ENCODE results near the gene PDSS1.
A peak's percentile ranks its signal among the peaks of the same experiment; 100 is the strongest.
"Not testable (repeated sequence)": the region's sequence is repeated elsewhere in the genome, so short reads cannot be mapped to it uniquely, and the experiment has no call there.

The PDSS1 gene

GRCh38 chr10:26697163-26697921, at the start of gene PDSS1:
Gene PDSS1 (plus strand): TSS chr10:26697701. CDS start chr10:26697712, 11 bp downstream.
- peak; percentile 74 for DNase-seq

GRCh38 chr10:26648245-26648636, 49.3 kb upstream of the PDSS1 start:
- not testable (repeated sequence) for DNase-seq

GRCh38 chr10:26650406-26650805, 47.1 kb upstream of the PDSS1 start:
- DNase-seq, result no peak

- DNase-seq, result not testable (repeated sequence)
These were observed 46.0 kb upstream of the PDSS1 start for GRCh38 chr10:26651476-26651875.

GRCh38 chr10:26653004-26653403, 44.5 kb upstream of the PDSS1 start:
- no peak for DNase-seq

- no peak for DNase-seq
These were observed 41.8 kb upstream of the PDSS1 start for GRCh38 chr10:26655746-26656145.

- DNase-seq, result no peak
These were observed 34.6 kb upstream of the PDSS1 start for GRCh38 chr10:26662864-26663263.

- DNase-seq, result no peak
These were observed 32.1 kb upstream of the PDSS1 start for GRCh38 chr10:26665080-26666048.

GRCh38 chr10:26675873-26676257, 21.6 kb upstream of the PDSS1 start:
- DNase-seq, result no peak

GRCh38 chr10:26679588-26679987, 17.9 kb upstream of the PDSS1 start:
- no peak for DNase-seq

GRCh38 chr10:26681076-26681475, 16.4 kb upstream of the PDSS1 start:
- no peak for DNase-seq

- DNase-seq, result not testable (repeated sequence)
These were observed 15.5 kb upstream of the PDSS1 start for GRCh38 chr10:26681971-26682370.

GRCh38 chr10:26682931-26683330, 14.6 kb upstream of the PDSS1 start:
- DNase-seq, result no peak

- DNase-seq, result peak; percentile 17
These were observed 12.7 kb upstream of the PDSS1 start for GRCh38 chr10:26684667-26685264.

GRCh38 chr10:26685441-26685840, 12.1 kb upstream of the PDSS1 start:
- DNase-seq, result no peak

- no peak for DNase-seq
These were observed 8.1 kb upstream of the PDSS1 start for GRCh38 chr10:26689399-26689798.

GRCh38 chr10:26690731-26691475, 6.6 kb upstream of the PDSS1 start:
- DNase-seq, result no peak

- DNase-seq, result not testable (repeated sequence)
These were observed 3.0 kb upstream of the PDSS1 start for GRCh38 chr10:26694536-26694935.

- DNase-seq, result no peak
These were observed 727 bp upstream of the PDSS1 start for GRCh38 chr10:26696786-26697162.

- DNase-seq, result no peak
These were observed 564 bp downstream of the PDSS1 start for GRCh38 chr10:26697922-26698608.

GRCh38 chr10:26698909-26699308, 1.4 kb downstream of the PDSS1 start:
- DNase-seq, result no peak

GRCh38 chr10:26699631-26700030, 2.1 kb downstream of the PDSS1 start:
- no peak for DNase-seq
